Gastroesophageal sphincter (tissue), 4 donors: Measurements from ENCODE around the gene INPP5A. TPM values are rescaled to one million over a fixed set of nuclear protein-coding genes. Genes with fewer than 3 reads are reported as not detected.

Source experiments
- ATAC-seq: fragments of 150-250 bp; one replicate; pipeline ENCODE4 v1.9.1; 2016; ENCODE audit warnings: mild to moderate bottlenecking, moderate library complexity
- H3K27ac ChIP-seq, 4 donors: fragments of 200-600 bp; sonication (generic) in 3 of 4; 1 replicate in 3 of 4; 2 replicates in 1 of 4; pipeline ENCODE4 v1.5.1; 2016 to 2019
- H3K27me3 ChIP-seq: fragments of 200-600 bp; sonication (generic); one replicate; pipeline ENCODE4 v1.5.1; 2019
- H3K36me3 ChIP-seq, 2 donors: fragments of 200-600 bp; sonication (generic); one replicate each; pipeline ENCODE4 v1.5.1; 2019; ENCODE audit warnings: control low read depth in 1 of 2
- H3K4me1 ChIP-seq, 3 donors: fragments of 200-600 bp; sonication (generic); 1 replicate in 2 of 3; 2 replicates in 1 of 3; pipeline ENCODE4 v1.5.1; 2016 to 2019; ENCODE audit warnings: control low read depth in 2 of 3
- H3K4me3 ChIP-seq, 2 donors: fragments of 200-600 bp; sonication (generic); one replicate each; pipeline ENCODE4 v1.5.1; 2019; ENCODE audit warnings: mild to moderate bottlenecking in 1 of 2, moderate library complexity in 1 of 2
- H3K9me3 ChIP-seq, 3 donors: fragments of 200-600 bp; sonication (generic); one replicate each; pipeline ENCODE4 v1.5.1; 2017 to 2019; ENCODE audit warnings: control low read depth in 2 of 3
- CTCF ChIP-seq, 4 experiments: fragments of 200-600 bp in 2 of 4; fragments of 450-650 bp in 2 of 4; sonication (generic) in 1 of 4; IDR thresholded peaks; one replicate each; pipeline ENCODE4 v1.5.1; 2017 to 2019; ENCODE audit warnings: antibody characterized with exemption in 4 of 4, mild to moderate bottlenecking in 2 of 4, moderate library complexity in 2 of 4
- EP300 ChIP-seq: sonication (generic); formaldehyde crosslinking; IDR thresholded peaks from one replicate; pipeline ENCODE4 v1.6.1; 2017; ENCODE audit warnings: antibody characterized with exemption, mild to moderate bottlenecking
- POLR2A ChIP-seq, 2 donors: fragments of 450-650 bp; IDR thresholded peaks; one replicate each; pipeline ENCODE4 v1.6.1; 2017; ENCODE audit warnings: antibody characterized with exemption in 2 of 2, mild to moderate bottlenecking in 2 of 2, moderate library complexity in 1 of 2
- POLR2AphosphoS5 ChIP-seq: sonication (generic); formaldehyde crosslinking; IDR thresholded peaks from one replicate; pipeline ENCODE4 v1.6.1; 2017; ENCODE audit warnings: antibody characterized with exemption
- WGBS, 2 donors: methylation state at CpG; one replicate each; pipeline ENCODE4 v1.1.5; 2018; ENCODE audit warnings: low coverage in 1 of 2; 5-methylcytosine and 5-hydroxymethylcytosine counted together
- total RNA-seq, 4 donors: library from RNA; depleted of rRNA; stranded (reverse); fragments of >200 nt; gene quantifications; one replicate each; pipeline ENCODE4 v1.1.0, GENCODE V29; 2016

Gene INPP5A
- total RNA-seq, 4 donors from 2014 or later, result 111 to 288 (median 215) TPM

DNA sequence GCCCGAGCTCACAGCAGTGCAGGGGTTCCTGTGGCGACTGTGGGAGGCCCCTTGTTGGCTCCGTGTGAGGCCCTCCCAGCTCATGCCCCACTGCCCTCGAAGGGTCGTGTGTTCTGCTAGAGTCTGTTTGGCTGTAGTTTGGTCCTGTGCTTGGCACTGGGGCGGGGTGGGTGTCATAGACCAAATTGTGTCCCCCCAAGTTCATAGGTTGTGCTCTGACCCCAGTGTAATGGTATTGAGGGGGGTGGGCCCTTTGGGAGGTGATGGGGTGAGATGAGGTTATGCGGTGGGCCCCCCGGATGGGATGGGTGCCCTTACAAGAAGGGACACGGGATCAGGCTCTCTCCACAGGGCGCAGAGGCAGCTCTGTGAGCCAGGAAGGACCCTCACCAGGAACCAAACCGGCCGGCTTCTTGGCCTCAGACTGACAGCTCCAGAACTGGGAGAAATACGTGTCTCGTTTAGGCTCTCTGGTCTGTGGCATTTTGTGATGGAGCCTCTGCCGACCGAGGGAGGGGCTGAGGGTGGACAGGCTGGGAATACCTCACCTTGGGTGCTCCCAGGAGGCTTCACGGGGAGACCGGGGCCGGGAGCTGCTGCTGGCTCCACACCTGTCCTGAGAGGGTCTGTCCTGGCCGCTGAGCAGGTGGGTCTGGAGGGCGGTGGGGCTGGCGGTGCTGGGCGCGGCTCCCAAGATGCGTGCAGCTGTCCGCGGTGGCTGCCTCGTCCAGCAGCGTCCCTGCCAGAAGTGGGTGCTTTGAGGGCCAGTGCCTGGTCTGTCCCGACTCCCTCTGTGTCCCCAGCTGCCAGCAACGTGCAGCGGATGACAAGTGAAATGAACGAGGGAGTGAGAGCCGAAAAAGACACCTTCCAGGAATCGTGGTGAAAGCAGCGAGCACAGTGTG lies 89.4 kb downstream of the INPP5A start:
- H3K4me3 ChIP-seq, result peak overlapping the region in 1 of 2 donors; percentile 35
- WGBS, 2 donors, result 36 to 40% methylated on average over 1 to 3 of the region's 36 CpGs
- H3K4me1 ChIP-seq, result peaks cover 7 to 79% (median 57%) of the 10 kb centered on the region in 3 donors
- H3K36me3 ChIP-seq, result no peaks in the 10 kb centered on the region
- no peak for ATAC-seq
- TF ChIP-seq POLR2A (IDR thresholded peaks at IDR 0.05) (no peak), POLR2AphosphoS5 (no peak), EP300 (no peak), CTCF (IDR thresholded peaks at IDR 0.05) (no peak)
- no peaks in the 10 kb centered on the region for H3K9me3 ChIP-seq
- no peaks in the 10 kb centered on the region for H3K27me3 ChIP-seq
- peak overlapping the region; percentile 96 to 98 (median 96) for H3K27ac ChIP-seq

- H3K4me1 ChIP-seq, result peaks cover 10 to 88% (median 65%) of the 10 kb centered on the region in 3 donors
- 23 to 40% methylated on average over 1 to 8 of the region's 32 CpGs for WGBS, 2 donors
Observed at GRCh38 chr10:132627666-132628531, 90.3 kb downstream of the INPP5A start.

GRCh38 chr10:132628966-132629900 lies 91.6 kb downstream of the INPP5A start:
- WGBS, 2 donors, result 59 to 74% methylated on average over 7 to 10 of the region's 21 CpGs
- no peak for TF ChIP-seq POLR2A (IDR thresholded peaks at IDR 0.05)
- peak; percentile 22 for TF ChIP-seq POLR2AphosphoS5
- H3K4me3 ChIP-seq, result no peak overlapping the region
- peak overlapping the region; percentile 96 to 98 (median 96) for H3K27ac ChIP-seq
- no peaks in the 10 kb centered on the region for H3K36me3 ChIP-seq
- peaks cover 17 to 100% (median 77%) of the 10 kb centered on the region in 3 donors for H3K4me1 ChIP-seq
- ATAC-seq, result no peak
- no peaks in the 10 kb centered on the region for H3K27me3 ChIP-seq
- H3K9me3 ChIP-seq, result no peaks in the 10 kb centered on the region

More at GRCh38 chr10:132627666-132628531, 90.3 kb downstream of the INPP5A start:
- Histone ChIP-seq H3K4me3 (peak overlapping the region in 1 of 2 donors; percentile 35), H3K9me3 (no peaks in the 10 kb centered on the region), H3K36me3 (no peaks in the 10 kb centered on the region), H3K27me3 (no peaks in the 10 kb centered on the region), H3K27ac (peak overlapping the region; percentile 96 to 98 (median 96))
- ATAC-seq, result peak; percentile 20
- TF ChIP-seq CTCF (IDR thresholded peaks at IDR 0.05), result no peak
- peak; percentile 53 for TF ChIP-seq POLR2AphosphoS5

DNA sequence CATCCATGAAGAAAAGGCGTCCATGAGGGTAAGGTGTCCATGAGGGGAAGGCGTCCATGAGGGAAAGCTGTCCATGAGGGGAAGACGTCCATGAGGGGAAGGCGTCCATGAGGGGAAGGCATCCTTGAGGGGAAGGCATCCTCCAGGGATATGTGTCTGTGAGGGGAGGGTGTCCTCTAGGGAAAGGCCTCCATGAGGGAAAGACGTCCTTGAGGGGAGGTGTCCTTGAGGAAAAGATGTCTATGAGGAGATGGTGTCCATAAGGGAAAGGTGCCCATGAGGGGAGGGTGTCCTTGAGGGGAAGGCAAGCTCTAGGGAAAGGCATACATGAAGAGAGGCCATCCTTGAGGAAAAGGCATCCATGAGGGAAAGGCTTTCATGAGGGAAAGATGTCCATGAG lies 92.6 kb downstream of the INPP5A start:
- Histone ChIP-seq H3K36me3 (no peaks in the 10 kb centered on the region), H3K4me3 (no peak overlapping the region), H3K9me3 (no peaks in the 10 kb centered on the region), H3K27me3 (no peaks in the 10 kb centered on the region), H3K4me1 (peaks cover 17 to 100% (median 74%) of the 10 kb centered on the region in 3 donors), H3K27ac (peak overlapping the region; percentile 96 to 98 (median 96))
- TF ChIP-seq POLR2A (IDR thresholded peaks at IDR 0.05), result no peak
- TF ChIP-seq CTCF (IDR thresholded peaks at IDR 0.05), result no peak
- TF ChIP-seq EP300, result no peak
- TF ChIP-seq POLR2AphosphoS5, result no peak
- no peak for ATAC-seq
- 90 to 100% methylated on average over 2 to 5 of the region's 5 CpGs for WGBS, 2 donors
